ENCODE data around the gene UBAC2. TPM values are rescaled to one million over a fixed set of nuclear protein-coding genes. Genes with fewer than 3 reads are reported as not detected.

Gene UBAC2
- total RNA-seq, 2 experiments from 2014 or later, result 56.0 to 59.0 TPM

GRCh38 chr13:99353246-99353600 lies 152.6 kb downstream of the UBAC2 start:
- DNase-seq, result no peak
- H3K4me3 Mint-ChIP-seq, result no peak overlapping the region
- H3K9me3 Mint-ChIP-seq, result no peaks in the 10 kb centered on the region
- peaks cover 83% of the 10 kb centered on the region for H3K4me1 Mint-ChIP-seq
- H3K27me3 Mint-ChIP-seq, result no peaks in the 10 kb centered on the region
- peak overlapping the region; percentile 81 for H3K27ac Mint-ChIP-seq
- H3K36me3 Mint-ChIP-seq, result peaks cover 58% of the 10 kb centered on the region

- peaks cover 86% of the 10 kb centered on the region for H3K4me1 Mint-ChIP-seq
- H3K36me3 Mint-ChIP-seq, result peaks cover 58% of the 10 kb centered on the region
- no peaks in the 10 kb centered on the region for H3K27me3 Mint-ChIP-seq
- DNase-seq, result peak; percentile 14
- no peaks in the 10 kb centered on the region for H3K9me3 Mint-ChIP-seq
- H3K27ac Mint-ChIP-seq, result peak overlapping the region; percentile 85
- H3K4me3 Mint-ChIP-seq, result peak overlapping the region; percentile 3
Observed at GRCh38 chr13:99353836-99354235, 153.2 kb downstream of the UBAC2 start.

DNA sequence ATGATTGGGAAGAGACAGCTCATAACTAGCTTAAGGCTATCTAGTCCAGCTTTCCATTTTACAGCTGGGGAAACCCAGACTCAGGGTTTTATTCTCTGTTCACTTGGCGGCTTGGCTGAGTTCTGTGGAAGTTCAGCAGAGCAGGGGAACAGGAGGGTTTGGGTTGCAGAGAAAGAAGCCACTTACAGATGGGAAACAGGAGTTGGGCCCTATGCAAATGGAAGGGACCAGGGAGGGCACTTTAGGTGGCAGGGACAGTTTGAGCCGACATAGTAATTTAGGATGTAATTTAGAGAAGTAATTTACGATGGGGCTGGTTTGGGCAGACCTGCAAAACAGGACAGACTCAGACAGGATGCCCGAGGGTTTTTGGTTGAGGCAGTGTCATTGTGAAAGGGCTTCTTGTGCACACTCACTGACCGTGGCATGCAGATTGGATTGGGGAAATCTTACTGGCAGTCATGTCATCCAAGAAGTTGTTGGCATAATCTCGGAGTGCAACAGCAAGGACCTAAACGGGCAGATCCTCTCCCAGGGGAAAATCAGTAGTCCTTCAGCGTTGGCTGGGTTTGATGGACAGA lies 153.8 kb downstream of the UBAC2 start:
- peaks cover 60% of the 10 kb centered on the region for H3K36me3 Mint-ChIP-seq
- no peak for DNase-seq
- no peaks in the 10 kb centered on the region for H3K9me3 Mint-ChIP-seq
- peaks cover 91% of the 10 kb centered on the region for H3K4me1 Mint-ChIP-seq
- H3K4me3 Mint-ChIP-seq, result peak overlapping the region; percentile 18
- no peaks in the 10 kb centered on the region for H3K27me3 Mint-ChIP-seq
- peak overlapping the region; percentile 85 for H3K27ac Mint-ChIP-seq

DNA sequence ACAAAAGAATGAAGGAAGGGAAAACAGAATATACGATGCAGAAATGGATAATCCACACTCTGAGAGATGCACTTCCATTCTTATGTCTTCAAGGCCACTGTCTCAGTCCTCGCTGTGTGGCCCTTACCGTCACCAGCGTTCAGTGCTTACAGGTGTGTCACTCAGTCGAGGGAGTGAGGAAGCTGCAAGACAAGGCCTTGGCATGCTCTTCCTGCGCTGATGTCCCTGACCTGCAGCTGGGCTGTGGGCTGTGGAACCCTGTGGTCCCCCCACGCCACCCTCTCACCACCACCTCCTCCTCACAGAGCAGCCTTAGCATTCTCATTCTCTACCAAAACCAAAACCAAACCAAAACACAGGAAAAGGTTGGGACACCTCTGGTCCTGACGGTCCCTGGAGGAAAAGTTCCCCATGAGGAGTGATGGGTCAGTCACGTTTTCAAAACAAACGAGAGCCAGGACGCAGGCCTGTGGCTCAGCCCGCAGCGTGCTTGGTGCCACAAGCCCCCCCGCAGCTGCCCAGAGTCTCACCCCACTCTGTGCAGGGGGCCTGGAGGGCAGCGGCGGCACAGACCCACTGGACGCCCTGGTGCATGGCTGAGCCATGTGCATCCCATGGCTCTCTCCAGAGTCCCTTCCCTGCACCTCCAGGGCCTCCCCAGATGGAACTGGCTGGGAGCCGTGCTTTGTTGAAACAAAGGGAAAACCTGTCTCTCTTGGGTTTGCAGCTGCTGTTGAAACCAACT lies 154.8 kb downstream of the UBAC2 start:
- H3K27me3 Mint-ChIP-seq, result no peaks in the 10 kb centered on the region
- peaks cover 94% of the 10 kb centered on the region for H3K4me1 Mint-ChIP-seq
- no peaks in the 10 kb centered on the region for H3K9me3 Mint-ChIP-seq
- H3K27ac Mint-ChIP-seq, result peak overlapping the region; percentile 90
- no peak for DNase-seq
- H3K4me3 Mint-ChIP-seq, result peak overlapping the region; percentile 35
- H3K36me3 Mint-ChIP-seq, result peaks cover 64% of the 10 kb centered on the region

DNA sequence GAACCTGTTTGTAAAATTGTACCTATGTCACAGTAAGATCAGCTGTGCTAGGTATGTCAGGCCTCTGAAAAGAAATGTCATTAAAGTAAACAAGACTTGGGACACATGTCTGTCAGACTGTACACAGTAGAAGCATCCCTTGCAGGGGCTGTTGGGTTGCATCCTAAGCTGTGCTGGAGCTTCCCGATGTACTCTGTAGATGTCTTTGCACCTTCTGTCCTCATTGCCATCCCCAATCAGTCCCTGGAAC lies 155.3 kb downstream of the UBAC2 start:
- Mint-ChIP-seq H3K36me3 (peaks cover 65% of the 10 kb centered on the region), H3K27ac (peak overlapping the region; percentile 90)

GRCh38 chr13:99356262-99357091 lies 155.8 kb downstream of the UBAC2 start:
- peak; percentile 58 for DNase-seq
- H3K36me3 Mint-ChIP-seq, result peaks cover 67% of the 10 kb centered on the region
- peak overlapping the region; percentile 35 for H3K4me3 Mint-ChIP-seq
- H3K9me3 Mint-ChIP-seq, result no peaks in the 10 kb centered on the region
- no peaks in the 10 kb centered on the region for H3K27me3 Mint-ChIP-seq
- peak overlapping the region; percentile 90 for H3K27ac Mint-ChIP-seq
- H3K4me1 Mint-ChIP-seq, result peaks cover 93% of the 10 kb centered on the region

More for the DNA sequence above, 155.3 kb downstream of the UBAC2 start:
- Mint-ChIP-seq H3K27me3 (no peaks in the 10 kb centered on the region), H3K4me3 (peak overlapping the region; percentile 35), H3K4me1 (peaks cover 94% of the 10 kb centered on the region), H3K9me3 (no peaks in the 10 kb centered on the region)
- DNase-seq, result no peak

GRCh38 chr13:99357131-99357596 lies 156.5 kb downstream of the UBAC2 start:
- H3K4me1 Mint-ChIP-seq, result peaks cover 90% of the 10 kb centered on the region
- H3K27ac Mint-ChIP-seq, result peak overlapping the region; percentile 90
- peak overlapping the region; percentile 32 for H3K4me3 Mint-ChIP-seq
- no peaks in the 10 kb centered on the region for H3K9me3 Mint-ChIP-seq
- no peaks in the 10 kb centered on the region for H3K27me3 Mint-ChIP-seq
- DNase-seq, result peak; percentile 52
- H3K36me3 Mint-ChIP-seq, result peaks cover 71% of the 10 kb centered on the region

GRCh38 chr13:99357941-99358340 lies 157.3 kb downstream of the UBAC2 start:
- Mint-ChIP-seq H3K27me3 (no peaks in the 10 kb centered on the region), H3K4me3 (no peak overlapping the region), H3K9me3 (no peaks in the 10 kb centered on the region), H3K27ac (peak overlapping the region; percentile 90), H3K4me1 (peaks cover 89% of the 10 kb centered on the region), H3K36me3 (peaks cover 72% of the 10 kb centered on the region)
- DNase-seq, result no peak

DNA sequence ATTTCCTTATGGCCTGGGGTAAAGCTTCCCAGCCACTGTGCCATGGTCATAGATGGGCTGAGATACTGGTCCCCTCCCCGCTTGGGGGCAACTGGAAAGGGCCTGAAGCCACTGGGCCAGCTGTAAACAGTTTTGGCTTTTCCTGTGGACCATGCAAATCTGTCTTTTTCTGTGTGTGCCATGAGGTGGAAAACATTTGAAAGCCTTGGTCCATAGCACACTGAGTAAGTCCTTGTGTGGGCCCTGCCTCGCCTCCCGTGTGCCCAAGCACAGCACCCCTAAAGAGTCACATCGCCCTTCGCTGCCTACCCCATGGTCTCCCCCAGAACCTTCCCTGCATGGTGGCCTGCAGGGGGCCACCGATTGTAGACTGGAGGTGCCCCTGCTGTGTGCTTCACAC lies 158.9 kb downstream of the UBAC2 start:
- Mint-ChIP-seq H3K9me3 (no peaks in the 10 kb centered on the region), H3K27me3 (no peaks in the 10 kb centered on the region), H3K36me3 (peaks cover 68% of the 10 kb centered on the region), H3K4me3 (no peak overlapping the region), H3K27ac (peak overlapping the region; percentile 60), H3K4me1 (peaks cover 86% of the 10 kb centered on the region)
- no peak for DNase-seq

DNA sequence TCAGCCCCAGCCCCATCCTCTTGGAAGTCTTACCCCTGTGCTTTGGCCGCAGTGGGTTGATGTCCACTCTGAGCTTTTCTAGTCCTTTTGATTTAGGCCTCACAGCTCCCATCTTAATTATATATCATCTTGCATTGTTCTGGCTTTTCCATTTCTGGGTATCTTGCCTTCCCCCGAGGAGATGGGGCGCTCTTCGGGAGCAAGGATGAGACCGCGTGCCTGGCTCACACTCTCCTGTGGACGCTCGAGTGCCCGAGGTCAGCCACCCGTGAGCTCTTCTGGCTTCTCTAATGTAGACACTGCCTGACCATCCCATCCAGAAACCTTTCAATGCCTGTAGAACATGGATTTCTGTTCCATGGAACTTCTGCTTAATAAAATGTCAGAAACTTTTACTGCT lies 160.0 kb downstream of the UBAC2 start:
- no peak overlapping the region for H3K4me3 Mint-ChIP-seq
- H3K9me3 Mint-ChIP-seq, result no peaks in the 10 kb centered on the region
- peak overlapping the region; percentile 5 for H3K27ac Mint-ChIP-seq
- peaks cover 85% of the 10 kb centered on the region for H3K4me1 Mint-ChIP-seq
- no peaks in the 10 kb centered on the region for H3K27me3 Mint-ChIP-seq
- peaks cover 63% of the 10 kb centered on the region for H3K36me3 Mint-ChIP-seq
- DNase-seq, result no peak

- H3K9me3 Mint-ChIP-seq, result no peaks in the 10 kb centered on the region
- H3K27me3 Mint-ChIP-seq, result no peaks in the 10 kb centered on the region
- peak overlapping the region; percentile 73 for H3K27ac Mint-ChIP-seq
- peaks cover 62% of the 10 kb centered on the region for H3K36me3 Mint-ChIP-seq
- DNase-seq, result no peak
- H3K4me3 Mint-ChIP-seq, result no peak overlapping the region
- peaks cover 85% of the 10 kb centered on the region for H3K4me1 Mint-ChIP-seq
Observed at GRCh38 chr13:99361197-99361596, 160.5 kb downstream of the UBAC2 start.

- no peak overlapping the region for H3K4me3 Mint-ChIP-seq
- H3K27me3 Mint-ChIP-seq, result no peaks in the 10 kb centered on the region
- DNase-seq, result no peak
- no peaks in the 10 kb centered on the region for H3K9me3 Mint-ChIP-seq
- H3K36me3 Mint-ChIP-seq, result peaks cover 53% of the 10 kb centered on the region
- peaks cover 83% of the 10 kb centered on the region for H3K4me1 Mint-ChIP-seq
- peak overlapping the region; percentile 79 for H3K27ac Mint-ChIP-seq
Observed at GRCh38 chr13:99362362-99362761, 161.7 kb downstream of the UBAC2 start.

DNA sequence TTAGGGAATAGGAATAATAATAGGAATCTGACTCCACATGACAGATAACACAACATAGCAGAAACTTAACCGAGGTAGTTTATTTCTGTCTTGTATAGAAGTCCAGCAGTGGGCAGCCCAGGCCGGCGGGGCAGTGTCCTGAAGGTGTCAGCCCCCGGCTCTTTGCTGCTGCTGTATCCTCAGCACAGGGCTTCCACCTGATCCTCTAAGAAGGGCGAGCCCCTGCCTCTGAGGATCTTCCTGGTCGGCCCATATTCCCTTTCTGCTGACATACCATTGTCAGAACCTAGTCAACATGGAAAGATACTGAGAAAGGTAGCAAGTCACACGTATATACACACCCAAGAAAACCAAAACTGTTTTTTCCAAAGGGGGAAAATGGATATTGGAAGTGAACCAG lies 162.7 kb downstream of the UBAC2 start:
- peaks cover 56% of the 10 kb centered on the region for H3K36me3 Mint-ChIP-seq

DNA sequence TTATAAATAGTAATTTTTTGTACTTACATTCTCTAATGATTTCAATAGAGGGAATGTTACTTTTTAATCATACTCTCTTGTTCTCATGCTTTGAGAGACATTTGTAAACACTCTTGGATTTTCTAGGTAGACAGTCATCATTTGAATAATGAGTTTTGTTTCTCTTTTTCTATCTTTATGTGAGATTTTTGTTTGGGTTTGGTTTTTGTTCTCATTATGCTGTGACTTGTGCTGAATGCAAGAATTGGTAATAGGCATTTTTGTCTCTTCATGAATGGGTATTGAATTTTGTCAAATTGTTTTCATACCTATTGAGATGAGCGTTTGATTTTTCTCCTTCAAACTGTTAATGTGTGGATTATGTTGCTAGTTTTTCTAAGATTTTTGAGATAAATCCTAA lies 163.3 kb downstream of the UBAC2 start:
- Mint-ChIP-seq H3K36me3 (peaks cover 55% of the 10 kb centered on the region), H3K4me1 (peaks cover 83% of the 10 kb centered on the region), H3K27me3 (no peaks in the 10 kb centered on the region), H3K9me3 (no peaks in the 10 kb centered on the region), H3K4me3 (no peak overlapping the region), H3K27ac (peak overlapping the region; percentile 70)
- no peak for DNase-seq

More for the DNA sequence above, 162.7 kb downstream of the UBAC2 start:
- peak overlapping the region; percentile 65 for H3K27ac Mint-ChIP-seq
- H3K4me3 Mint-ChIP-seq, result no peak overlapping the region
- DNase-seq, result no peak
- no peaks in the 10 kb centered on the region for H3K9me3 Mint-ChIP-seq
- peaks cover 85% of the 10 kb centered on the region for H3K4me1 Mint-ChIP-seq
- H3K27me3 Mint-ChIP-seq, result no peaks in the 10 kb centered on the region

All from activated naive CD8-positive, alpha-beta T cell treated with anti-CD3 and anti-CD28 coated beads for 36 hours (primary cell).